HL-60/S4 (cell line): ENCODE data around the gene MSN.
"Not testable (repeated sequence)": the region's sequence is repeated elsewhere in the genome, so short reads cannot be mapped to it uniquely, and the experiment has no call there.

ENCODE experiments used
- in situ Hi-C: fragments of 300-500 bp; cut with MboI; formaldehyde crosslinking; loops from 2 replicates; pipeline ENCODE4 v1.14.3; 2022; ENCODE audit warnings: low sequenced_read_pairs

The MSN gene

GRCh38 chrX:65667503-65668376, at the start of gene MSN:
MSN (plus strand) TSS chrX:65667654; CDS start chrX:65667842, 188 bp downstream.
- in situ Hi-C loops = loop anchor here (10.0 kb wide), 1 partner anchor 63 kb away; no protein-coding TSS in a partner anchor

- in situ Hi-C loops = not testable (repeated sequence)
Measured at GRCh38 chrX:65620096-65620705, 47.3 kb upstream of the MSN start.

GRCh38 chrX:65630771-65631170, 36.7 kb upstream of the MSN start:
- in situ Hi-C loops = no loop called here

GRCh38 chrX:65633826-65634225, 33.6 kb upstream of the MSN start:
- in situ Hi-C loops = no loop called here

GRCh38 chrX:65634732-65635131, 32.7 kb upstream of the MSN start:
- in situ Hi-C loops = no loop called here

- in situ Hi-C loops = no loop called here
Measured at GRCh38 chrX:65635378-65635777, 32.1 kb upstream of the MSN start.

GRCh38 chrX:65635822-65636221, 31.6 kb upstream of the MSN start:
- in situ Hi-C loops = no loop called here

GRCh38 chrX:65636261-65636660, 31.2 kb upstream of the MSN start:
- in situ Hi-C loops = not testable (repeated sequence)

- in situ Hi-C loops = no loop called here
Measured at GRCh38 chrX:65637335-65637734, 30.1 kb upstream of the MSN start.

- in situ Hi-C loops = no loop called here
Measured at GRCh38 chrX:65642914-65643491, 24.5 kb upstream of the MSN start.

GRCh38 chrX:65643531-65644052, 23.9 kb upstream of the MSN start:
- in situ Hi-C loops = no loop called here

GRCh38 chrX:65644621-65645289, 22.7 kb upstream of the MSN start:
- in situ Hi-C loops = no loop called here

- in situ Hi-C loops = no loop called here
Measured at GRCh38 chrX:65647801-65648200, 19.7 kb upstream of the MSN start.

- in situ Hi-C loops = no loop called here
Measured at GRCh38 chrX:65652098-65652497, 15.4 kb upstream of the MSN start.

- in situ Hi-C loops = not testable (repeated sequence)
Measured at GRCh38 chrX:65657009-65657441, 10.4 kb upstream of the MSN start.

- in situ Hi-C loops = no loop called here
Measured at GRCh38 chrX:65657659-65658058, 9.8 kb upstream of the MSN start.

- in situ Hi-C loops = no loop called here
Measured at GRCh38 chrX:65658229-65658628, 9.2 kb upstream of the MSN start.

GRCh38 chrX:65667157-65667502, 324 bp upstream of the MSN start:
- in situ Hi-C loops = loop anchor here (10.0 kb wide), 1 partner anchor 62 kb away; no protein-coding TSS in a partner anchor

- in situ Hi-C loops = loop anchor here (10.0 kb wide), 1 partner anchor 64 kb away; no protein-coding TSS in a partner anchor
Measured at GRCh38 chrX:65668377-65669310, 1.2 kb downstream of the MSN start.

- in situ Hi-C loops = no loop called here
Measured at GRCh38 chrX:65671286-65671685, 3.8 kb downstream of the MSN start.
